ENCODE data around the gene TLE3.

TLE3 gene

DNA sequence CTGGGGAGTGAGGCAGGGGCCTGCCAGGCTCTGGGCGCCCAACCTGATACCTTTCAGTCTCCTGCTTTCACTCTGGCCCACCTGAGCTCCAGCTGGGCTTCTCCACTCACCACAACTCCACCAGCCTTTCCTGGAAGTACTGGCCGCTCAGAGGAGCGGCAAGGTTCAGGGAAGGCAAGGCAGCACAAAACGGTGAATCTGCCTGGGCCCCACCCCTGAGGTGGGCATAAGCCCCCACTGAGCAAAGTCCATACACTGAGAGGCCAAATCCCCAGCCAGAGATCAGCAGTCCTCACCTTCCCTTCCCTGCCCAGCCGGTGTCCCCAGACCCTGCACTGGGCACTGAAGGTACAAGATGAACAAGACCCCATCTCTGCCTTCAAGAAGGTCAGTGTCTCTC, 70.7 kb downstream of the TLE3 start:
- no peak for DNase-seq

- no peak for DNase-seq
Observed at GRCh38 chr15:70025413-70026296, 72.1 kb downstream of the TLE3 start.

DNA sequence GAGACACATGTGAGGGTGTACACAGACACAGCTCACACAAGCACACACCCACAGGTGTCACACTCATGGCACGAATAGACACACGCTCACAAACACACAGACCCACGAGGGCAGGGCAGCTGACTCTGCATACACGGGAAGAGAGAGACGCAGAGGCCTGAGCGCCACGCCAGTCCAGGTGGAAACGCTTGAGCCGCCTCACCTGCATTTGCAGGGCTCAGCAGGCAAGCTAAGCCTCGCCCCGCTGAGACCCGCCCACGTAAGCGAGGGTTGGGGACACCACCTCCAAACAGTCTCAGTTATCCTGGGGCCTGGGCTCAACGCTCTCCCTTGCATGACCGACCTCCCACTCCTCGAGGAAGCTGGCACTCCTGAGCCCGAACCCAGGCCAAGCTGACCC, 73.2 kb downstream of the TLE3 start:
- no peak for DNase-seq

GRCh38 chr15:70023769-70024491, 73.8 kb downstream of the TLE3 start:
- no peak for DNase-seq

- DNase-seq = peak; percentile 46
Observed at GRCh38 chr15:70023064-70023768, 74.5 kb downstream of the TLE3 start.

DNA sequence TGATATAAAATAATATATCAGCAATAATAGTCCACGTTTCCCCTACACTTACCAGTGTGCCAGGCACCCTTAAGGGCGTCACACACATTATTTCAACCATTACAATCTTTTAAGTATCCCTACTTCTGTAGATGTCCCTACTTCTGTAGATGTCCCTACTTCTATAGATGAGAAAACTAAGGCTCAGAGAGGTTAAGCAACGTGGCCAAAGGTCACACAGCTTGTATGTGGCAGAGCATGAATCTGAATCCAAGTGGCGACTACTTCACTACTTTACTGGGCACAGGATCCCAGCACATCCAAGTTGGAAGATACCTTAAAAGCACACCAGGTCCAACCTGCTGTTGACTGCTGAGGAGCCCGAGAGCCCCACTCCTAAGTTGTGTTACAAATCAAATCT, 77.5 kb downstream of the TLE3 start:
- DNase-seq = no peak

- DNase-seq = no peak
Observed at GRCh38 chr15:70018646-70019600, 78.8 kb downstream of the TLE3 start.

- DNase-seq = no peak
Observed at GRCh38 chr15:70017801-70018200, 79.9 kb downstream of the TLE3 start.

DNA sequence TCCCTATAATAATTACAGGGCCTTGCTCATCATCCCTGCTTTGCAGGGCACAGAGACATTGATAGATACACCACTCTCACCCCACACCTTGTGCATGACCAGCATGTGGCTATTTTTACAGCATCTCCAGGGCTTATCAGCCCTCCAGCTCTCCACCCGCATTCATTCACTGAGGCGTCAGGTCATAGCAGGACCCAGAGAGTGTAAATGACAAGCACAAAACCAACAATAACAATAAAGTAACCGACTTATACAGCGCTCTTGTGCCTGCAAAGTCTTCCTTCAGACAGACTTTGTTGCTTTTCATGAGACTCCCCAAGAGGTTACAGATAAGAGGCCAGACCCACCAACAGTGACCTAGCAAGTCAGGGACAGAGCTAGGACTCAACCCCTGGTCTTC, 80.7 kb downstream of the TLE3 start:
- DNase-seq = no peak

- no peak for DNase-seq
Observed at GRCh38 chr15:70016511-70016994, 81.2 kb downstream of the TLE3 start.

DNA sequence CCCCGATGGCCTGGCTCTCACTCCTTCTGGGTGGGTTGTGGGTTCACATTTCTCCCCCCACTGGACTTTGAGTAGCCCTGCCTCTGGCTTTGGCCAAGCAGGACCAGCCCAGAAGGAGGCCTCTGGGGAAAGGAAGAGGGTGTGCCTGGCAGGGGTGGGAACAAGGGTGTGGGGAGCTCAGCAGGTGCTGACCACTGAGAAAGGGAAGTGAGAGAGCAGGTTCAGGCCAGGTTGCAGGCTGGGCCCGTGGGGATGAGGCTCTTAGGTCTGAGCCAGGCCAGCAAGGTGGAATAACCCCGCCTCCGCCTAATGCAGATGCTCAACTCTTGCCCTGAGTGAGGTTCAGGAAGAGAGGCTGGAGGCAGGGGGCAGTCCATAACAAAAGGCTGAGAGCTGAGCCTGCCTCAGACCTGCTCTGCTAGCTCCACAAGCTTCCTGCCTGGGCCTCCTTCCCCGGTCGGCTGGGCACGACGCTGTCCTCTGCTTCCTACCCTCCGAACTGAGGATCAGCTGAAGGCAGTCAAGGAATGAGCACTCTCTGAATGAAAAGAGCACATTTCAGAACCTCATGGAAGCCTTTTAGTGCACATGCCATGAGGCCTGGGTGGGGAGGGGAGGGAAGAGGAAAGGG, 82.7 kb downstream of the TLE3 start:
- DNase-seq = no peak

DNA sequence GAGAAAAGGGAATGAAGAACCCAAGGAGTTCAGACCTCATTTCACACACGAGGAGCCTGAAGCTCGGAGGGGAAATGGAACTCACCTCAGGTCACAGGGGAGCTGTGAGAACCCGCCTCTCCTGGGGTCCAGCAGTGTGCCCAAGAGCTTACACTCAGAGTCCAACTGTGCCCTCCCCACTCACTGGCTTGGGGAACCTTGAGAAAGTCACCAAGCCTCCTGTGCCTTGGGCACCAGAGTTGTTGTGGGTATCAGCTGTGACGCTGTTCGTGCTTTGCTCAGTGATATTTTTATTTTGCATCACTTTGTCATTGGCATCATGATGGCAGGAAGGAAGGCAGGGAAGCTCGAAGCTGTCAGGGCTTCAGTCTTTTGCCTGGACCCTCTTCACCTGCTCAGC, 83.4 kb downstream of the TLE3 start:
- no peak for DNase-seq

- no peak for DNase-seq
Observed at GRCh38 chr15:70013656-70014313, 83.9 kb downstream of the TLE3 start.

GRCh38 chr15:70012895-70013294, 84.8 kb downstream of the TLE3 start:
- no peak for DNase-seq

- DNase-seq = no peak
Observed at GRCh38 chr15:70008697-70009290, 88.9 kb downstream of the TLE3 start.

DNA sequence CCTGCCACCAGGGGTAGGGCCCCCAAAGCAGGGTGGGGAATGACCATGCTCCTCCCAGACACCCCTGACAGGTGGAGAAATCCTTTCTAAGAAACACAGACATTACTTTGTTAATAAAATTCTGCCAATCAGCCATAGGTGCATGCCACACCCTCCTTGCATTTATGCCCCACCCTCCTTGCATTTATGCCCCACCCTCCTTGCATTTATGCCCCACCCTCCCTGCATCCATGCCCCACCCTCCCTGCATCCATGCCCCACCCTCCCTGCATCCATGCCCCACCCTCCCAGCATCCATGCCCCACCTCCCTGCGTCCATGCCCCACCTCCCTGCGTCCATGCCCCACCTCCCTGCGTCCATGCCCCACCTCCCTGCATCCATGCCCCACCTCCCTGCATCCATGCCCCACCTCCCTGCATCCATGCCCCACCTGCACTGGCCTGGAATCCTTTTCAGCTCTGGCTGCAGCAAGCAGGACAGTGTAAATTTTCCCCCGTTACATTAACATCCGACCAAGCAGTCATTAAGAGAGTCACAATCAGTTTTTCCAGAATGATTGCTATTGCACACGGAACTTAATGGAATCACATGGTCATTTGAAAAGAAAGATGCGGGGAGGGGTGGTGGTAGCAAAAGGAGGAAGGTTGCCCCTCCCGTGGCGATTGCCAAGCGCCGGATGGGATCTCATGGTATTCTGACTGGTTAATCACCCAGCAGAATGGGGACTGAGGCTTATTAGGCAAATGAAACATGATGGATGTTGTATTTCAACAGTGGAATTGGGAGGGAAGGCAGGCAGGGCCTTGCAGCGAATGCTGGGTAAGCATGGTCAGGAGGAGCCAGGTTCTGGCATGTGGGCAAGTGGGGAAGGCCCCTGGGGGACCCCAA, 91.2 kb downstream of the TLE3 start:
- DNase-seq = no peak

DNA sequence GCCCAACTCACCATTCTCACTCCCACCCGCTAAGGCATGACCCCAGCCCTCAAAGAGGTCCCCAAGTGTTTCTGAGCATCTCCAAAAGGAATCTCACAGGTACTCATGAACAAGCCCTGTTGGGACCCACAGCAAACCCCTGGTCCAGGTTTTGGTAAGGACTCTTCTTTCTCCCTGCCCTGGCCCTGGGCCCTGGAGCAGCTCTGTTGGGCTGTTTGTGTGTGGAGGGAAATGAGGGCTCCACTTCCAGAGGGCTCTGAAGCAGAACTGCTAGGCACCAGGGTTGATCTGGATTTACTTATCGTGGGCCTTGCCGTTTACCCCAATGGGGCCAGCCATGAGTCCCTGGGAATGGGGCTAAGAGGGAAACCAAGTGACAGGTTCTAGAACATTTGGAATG, 92.9 kb downstream of the TLE3 start:
- DNase-seq = no peak

GRCh38 chr15:70002897-70003296, 94.8 kb downstream of the TLE3 start:
- no peak for DNase-seq

- DNase-seq = no peak
Observed at GRCh38 chr15:70001859-70002258, 95.9 kb downstream of the TLE3 start.
